Left cardiac atrium (tissue), 4 donors: ENCODE data around the gene SCART1. TPM values are rescaled to one million over a fixed set of nuclear protein-coding genes. Genes with fewer than 3 reads are reported as not detected.
"Not testable (repeated sequence)": the region's sequence is repeated elsewhere in the genome, so short reads cannot be mapped to it uniquely, and the experiment has no call there.

Source experiments
- ATAC-seq, 2 donors: fragments of 200-7000 bp; cut with Tn5 transposase; one replicate each; pipeline ENCODE4 v1.9.1; 2020; ENCODE audit warnings: mild to moderate bottlenecking in 2 of 2, moderate library complexity in 2 of 2
- DNase-seq: peaks from one replicate; pipeline ENCODE4 v3.0.0-alpha.2; 2020
- intact Hi-C, 2 donors: fragments of 100-400 bp; cut with DNase I; formaldehyde crosslinking; loops; one replicate each; pipeline versions ENCODE4 v1.14.1 to v1.15.1; 2022 to 2023
- total RNA-seq, 2 donors: library from RNA; stranded (reverse); fragmentation: NEBNext Ultra II Directional; extraction: Animal tissue kit (Norgen Biotek cat#: 25700); gene quantifications; one replicate each; pipeline ENCODE4 v1.2.1, GENCODE V29; 2021
- donor health status: DM: no; HTN: yes; CAD: no.
- donor health status: DM: no; HTN: yes; CAD: no; lungs with severe emphysema.
- donor health status: DM: yes; HTN: yes; CAD: no.
- donor health status: Dilated cardiomyopathy.

Gene SCART1
- total RNA-seq, 2 donors from 2014 or later = 0.27 to 0.94 TPM

DNA sequence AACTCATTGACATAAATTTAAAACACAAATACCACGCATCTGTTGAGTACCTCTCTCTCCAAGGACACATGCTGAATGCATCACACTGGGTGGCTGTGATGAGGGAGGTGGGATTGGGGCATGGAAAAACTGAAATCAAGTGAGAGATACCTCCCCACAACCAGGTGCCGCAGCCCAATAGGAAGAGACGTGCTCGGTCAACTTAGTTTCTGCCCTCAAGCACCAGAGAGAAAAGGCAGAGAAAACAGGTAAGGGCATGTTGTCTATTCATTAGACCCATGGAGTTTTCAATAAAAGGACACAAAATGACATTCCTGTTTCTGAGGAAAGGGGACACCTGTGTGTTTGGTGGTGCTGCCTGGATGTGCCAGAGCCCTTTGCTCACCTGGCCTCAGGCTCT is 24.2 kb upstream of the SCART1 start:
- DNase-seq, ATAC-seq: not testable (repeated sequence)
- intact Hi-C loops = loop anchor here (10.0 kb wide), 1 partner anchor 145 kb away; no protein-coding TSS in a partner anchor

DNA sequence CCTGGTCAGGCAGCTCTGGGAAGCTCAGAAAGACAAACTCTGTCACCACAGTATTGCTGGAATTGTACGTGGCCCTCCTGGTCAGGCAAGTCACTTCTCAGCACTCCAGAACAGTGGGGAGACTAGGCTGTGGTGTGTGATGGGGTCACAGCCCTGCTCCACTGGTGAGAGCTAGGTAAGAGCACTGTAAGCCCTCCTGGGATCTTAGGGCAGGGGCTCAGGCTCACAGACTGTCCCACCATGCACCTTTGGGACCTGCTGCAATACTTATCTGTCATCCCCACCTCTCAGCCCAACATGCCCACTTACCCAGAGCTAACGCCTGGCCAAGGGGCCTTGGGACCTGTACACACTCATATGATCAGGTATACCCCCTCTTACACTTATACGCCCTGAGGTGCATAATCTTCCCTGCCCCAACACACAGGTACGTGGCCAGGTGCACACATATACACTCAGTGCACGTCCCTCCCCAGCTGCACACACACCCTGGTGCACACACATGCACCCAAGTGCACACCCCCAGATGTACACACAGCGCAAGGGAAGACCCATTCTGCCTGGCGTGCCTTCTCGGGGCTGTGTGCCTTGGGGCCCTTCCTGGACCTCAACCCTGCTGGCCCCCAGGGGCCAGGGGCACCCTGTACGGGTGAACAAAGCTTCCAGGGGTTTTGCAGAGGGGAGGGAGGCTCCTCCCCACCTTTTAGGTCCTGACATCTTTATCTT is 21.7 kb upstream of the SCART1 start:
- ATAC-seq = peak in 1 of 2 donors; percentile 31
- intact Hi-C loops, DNase-seq: not testable (repeated sequence)

DNA sequence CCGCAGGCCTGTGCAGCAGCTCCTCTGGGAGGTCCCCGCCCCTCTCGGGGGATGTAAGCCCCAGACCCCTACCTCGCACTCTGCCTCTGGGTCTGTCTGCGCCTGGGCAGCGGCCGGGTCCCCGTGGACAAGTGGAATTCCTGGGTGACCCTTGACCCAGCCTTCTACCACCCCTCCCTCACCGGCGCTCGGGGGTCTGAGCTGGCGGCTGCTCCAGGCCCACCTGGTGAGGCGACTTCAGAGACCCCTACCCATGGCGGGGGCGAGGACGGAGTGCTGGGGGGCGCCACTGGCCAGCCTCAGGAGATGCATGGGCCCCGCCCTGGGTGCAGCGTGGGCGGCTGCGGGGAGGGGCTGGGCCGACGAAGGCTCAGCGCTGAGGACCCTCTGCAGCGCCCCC is 21.0 kb upstream of the SCART1 start:
- intact Hi-C loops, DNase-seq: not testable (repeated sequence)
- ATAC-seq = peak in 1 of 2 donors; percentile 40

DNA sequence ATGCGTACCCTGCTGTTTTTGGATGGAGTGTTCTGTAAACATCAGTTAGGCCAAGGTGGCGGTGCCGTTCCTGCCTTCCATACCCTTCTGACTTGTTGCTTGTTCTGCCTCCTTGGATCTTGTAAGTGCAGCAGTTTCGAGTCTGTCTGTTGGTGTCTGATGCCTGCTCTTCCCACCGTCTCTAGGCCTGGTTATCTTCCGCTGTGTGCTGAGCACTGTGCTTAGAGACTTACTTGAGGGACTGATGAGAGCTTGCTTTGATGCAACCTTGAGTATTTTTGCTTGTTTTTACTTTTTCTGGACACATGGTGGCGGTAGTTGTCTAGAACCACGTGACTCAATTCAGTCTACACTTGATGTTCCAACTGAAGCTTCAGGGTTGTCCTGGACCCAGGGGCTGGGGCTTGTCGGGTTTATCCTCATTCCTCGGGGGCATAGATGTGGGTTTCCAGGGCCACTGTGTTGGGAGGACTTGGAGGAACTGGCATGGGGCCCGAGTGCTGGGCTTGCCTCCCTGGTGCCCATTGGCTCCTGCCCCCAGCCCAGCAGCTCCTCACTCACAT is 15.0 kb upstream of the SCART1 start:
- DNase-seq (no peak), ATAC-seq (no peak)
- intact Hi-C loops = no loop called here

DNA sequence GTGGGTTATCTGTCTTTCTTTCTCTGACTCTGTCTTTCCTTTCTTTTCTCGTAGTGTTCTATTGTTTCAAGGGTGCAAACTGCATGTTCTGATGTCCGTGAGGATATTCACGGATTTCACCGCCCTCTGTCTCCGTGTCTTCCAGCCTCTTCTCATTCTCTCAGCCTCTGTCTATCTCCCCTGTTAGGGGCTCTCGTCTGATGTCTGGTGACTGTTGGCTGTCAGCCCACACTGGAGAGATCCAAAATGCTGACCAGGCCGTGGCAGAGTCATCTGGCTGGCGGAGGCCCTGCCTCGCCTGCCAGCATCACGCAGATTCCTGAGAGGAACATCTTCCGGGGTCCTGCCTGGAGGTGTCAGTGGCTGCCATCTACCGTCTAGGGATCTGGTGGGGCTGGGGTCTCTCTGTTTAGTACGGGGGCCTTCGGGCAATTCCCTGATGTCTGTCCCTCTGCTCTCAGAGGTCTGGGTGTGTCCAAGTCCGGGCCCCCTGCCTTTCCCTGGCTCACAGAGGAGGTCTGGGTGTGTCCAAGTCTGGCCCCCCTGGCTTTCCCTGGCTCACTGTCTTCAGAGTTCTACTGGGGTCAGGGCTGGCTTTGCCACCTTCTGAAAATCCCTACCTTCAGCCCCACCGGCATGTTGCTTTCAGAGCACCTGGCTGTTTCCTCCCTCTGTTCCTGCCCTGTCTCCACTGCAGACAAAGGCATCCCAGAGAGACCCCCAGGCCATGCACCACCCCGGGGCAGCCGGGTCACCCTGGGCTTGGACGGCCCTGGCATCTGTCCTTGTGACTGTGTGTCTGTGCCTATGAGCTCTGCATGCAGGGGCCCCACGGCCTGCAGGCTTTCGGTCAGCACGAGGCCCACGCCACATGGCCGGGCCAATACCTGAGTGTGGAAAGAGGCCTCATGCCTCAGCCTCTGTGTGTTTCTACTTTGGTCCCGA is 14.0 kb upstream of the SCART1 start:
- ATAC-seq (no peak), DNase-seq (no peak)
- intact Hi-C loops = no loop called here

DNA sequence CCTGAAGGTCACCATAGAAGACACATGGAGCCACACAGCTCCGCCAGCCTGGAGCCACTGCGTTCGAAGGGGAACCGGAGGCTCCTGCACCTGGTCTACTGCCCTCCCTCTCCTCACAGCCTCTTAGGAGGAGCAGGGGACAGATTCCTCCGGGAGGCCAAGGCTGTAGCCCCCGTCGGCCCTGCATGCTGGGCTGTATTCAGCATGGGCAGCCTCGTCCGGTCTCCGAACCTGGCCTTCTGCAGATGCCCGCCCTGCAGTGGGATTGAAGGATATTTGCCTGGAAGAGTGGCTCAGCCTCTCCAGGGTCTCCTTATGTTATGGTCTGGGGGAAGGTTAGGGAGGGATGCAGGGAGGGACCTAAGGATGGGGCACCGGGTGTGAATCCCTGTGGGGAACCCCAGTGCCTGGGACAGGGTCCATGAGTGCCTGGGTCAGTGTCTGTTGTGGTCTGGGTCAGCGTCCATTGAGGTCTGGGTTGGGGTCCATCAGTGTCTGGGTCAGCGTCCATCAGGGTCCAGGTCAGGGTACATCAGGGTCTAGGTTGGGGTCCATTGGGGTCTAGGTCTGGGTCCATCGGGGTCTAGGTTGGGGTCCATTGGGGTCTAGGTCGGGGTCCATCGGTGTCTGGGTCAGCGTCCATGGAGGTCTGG is 13.0 kb upstream of the SCART1 start:
- no peak for DNase-seq
- no peak for ATAC-seq
- intact Hi-C loops = no loop called here

DNA sequence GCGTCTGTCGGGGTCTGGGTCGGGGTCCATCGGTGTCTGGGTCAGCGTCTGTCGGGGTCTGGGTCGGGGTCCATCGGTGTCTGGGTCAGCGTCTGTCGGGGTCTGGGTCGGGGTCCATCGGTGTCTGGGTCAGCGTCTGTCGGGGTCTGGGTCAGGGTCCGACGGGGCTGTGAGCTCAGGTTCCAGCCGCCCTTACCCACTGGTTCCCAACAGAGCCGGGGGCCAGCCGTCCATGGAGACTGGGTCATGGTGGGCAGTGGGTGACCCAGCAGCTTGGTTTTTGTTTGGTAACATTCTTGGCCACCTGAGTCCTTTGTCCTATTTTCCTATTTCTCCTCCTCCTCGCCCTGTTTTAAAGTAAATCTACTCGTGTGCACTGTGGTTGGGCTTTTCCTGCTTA is 12.4 kb upstream of the SCART1 start:
- DNase-seq, ATAC-seq, intact Hi-C loops: not testable (repeated sequence)

DNA sequence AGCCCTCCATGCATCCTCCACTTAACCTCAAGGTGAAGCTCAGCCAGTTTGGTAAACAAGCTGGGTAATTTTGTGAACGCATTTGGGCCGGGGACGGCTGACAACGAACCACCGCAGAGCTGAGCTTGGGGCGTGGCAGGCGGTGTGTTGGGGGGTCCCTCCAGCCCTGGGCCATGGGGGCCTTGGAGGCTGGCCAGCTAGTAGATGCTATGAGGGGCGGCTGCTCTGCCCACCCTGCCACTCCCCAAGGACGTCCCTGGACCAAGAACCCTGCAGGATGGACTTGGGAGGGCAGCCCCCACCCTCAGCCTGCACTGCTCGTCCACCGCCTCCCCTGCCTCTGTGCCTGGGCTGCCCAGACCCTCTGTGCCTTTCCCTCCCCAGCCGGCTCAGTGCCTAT is 12.0 kb upstream of the SCART1 start:
- no peak for ATAC-seq
- intact Hi-C loops = no loop called here
- no peak for DNase-seq

DNA sequence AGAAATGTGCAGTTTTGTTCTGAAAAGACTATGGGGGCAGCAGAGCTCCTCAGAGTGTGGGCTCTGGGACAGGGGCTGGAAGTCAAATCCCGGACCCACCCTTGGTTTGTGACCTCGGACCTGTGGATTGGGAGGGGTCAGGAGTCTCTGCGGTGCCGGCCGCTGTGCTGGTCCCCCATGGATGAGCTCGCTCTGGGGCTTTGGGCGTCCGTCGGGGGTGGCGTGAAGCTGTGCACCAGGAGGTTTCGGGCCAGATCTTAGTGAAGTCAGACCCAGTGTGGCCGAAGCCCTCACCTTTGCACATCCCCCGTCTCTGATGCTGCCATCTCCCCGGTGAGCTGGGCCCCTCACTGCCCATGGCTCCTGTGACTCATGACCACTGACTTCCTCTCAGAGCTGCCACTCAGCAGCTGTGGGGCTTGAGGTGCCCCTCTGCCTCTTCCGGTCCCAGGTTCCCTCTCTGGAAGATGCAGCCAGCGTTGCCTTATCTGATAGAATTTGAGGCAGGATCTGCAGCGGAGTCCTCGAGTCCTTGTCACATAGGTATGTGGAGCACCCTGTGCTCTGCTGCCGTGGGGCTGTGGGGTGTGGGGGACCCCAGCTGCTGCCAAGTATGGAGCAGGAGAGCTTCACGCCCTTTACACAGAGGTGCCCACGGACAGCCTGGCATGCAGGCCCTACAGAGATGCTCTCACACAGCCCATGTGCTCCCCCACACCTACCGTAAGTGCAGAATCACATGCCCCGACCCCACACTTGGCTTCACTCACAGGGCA is 11.4 kb upstream of the SCART1 start:
- DNase-seq = no peak
- intact Hi-C loops = no loop called here
- no peak for ATAC-seq

DNA sequence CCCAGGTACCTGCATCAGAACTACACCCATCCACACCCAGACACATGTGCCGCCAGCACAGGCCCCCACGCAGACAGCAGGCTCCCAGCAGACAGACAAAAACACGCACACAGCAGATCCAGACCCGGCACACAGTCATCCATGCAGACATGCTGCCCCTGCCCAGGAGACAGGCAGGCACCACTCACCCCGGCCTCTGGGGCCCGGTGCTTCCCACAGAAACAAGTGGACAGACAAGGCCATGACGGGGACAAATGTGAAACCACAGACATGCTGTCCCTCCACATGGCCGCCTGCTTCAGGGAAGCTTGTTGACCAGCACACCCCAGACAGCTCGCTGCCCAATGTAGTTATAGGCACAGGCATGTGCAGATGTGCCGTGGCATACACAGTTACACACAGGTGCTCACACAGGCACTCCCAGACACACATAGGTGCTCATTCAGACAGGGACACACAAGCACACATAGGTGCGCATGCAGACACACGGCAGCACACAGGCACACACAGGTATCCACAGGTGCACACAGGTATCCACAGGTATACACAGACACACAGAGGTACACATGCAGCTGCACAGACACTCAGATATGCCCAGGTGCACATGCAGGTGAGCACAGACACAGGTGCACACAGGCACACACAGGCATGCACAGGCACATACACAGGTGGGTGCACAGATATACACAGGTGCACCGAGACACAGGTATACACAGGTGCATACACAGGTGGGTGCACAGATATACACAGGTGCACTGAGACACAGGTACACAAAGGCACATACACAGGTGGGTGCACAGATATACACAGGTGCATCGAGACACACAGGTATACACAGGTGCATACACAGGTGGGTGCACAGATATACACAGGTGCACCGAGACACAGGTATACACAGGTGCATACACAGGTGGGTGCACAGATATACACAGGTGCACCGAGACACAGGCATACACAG is 10.5 kb upstream of the SCART1 start:
- ATAC-seq = no peak
- no peak for DNase-seq
- intact Hi-C loops = no loop called here

DNA sequence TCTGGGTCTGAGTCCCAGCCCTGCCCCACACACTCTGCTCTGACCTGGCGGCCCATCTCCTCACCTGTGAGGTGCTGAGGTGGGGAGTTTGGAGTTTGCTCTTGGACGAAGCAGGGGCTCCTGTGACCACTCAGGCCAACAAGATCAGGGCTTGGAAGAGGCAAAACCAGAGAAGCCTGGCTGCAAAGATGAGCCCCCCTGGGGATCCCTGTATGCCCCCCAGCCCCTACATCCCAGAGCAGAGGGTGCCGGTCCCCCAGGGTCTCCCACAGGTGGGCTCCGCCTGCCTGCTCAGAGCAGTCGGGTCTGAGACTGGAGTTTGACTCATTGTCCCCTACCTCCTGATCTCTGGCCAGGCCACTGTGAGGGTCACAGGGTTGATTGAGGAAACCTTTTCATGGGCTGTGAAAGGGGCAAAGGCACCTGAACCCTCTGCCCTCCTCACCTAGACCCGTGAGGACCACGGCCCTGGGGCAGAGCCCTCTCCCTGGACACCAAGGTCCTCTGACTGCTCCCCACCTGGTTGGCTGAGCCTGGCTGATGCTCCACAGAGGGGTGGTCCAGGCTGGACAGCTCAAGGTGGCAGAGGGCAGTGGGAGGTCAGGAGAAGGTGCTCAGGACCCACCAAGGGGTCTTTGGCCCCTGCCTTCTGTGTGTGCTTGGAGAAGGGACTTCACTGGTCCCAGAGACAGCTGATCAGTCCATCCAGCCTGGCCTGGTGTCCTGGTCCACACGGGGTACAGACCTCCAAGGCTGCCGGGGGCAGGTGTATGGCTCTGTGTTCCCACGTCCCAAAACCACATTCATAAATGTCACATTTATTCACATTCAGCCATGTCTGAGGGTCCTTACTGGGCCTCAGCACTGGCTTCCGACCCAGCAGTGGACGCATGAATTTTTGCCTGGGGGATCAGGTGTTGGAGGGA is 9.1 kb upstream of the SCART1 start:
- intact Hi-C loops = no loop called here
- DNase-seq (no peak), ATAC-seq (no peak)

DNA sequence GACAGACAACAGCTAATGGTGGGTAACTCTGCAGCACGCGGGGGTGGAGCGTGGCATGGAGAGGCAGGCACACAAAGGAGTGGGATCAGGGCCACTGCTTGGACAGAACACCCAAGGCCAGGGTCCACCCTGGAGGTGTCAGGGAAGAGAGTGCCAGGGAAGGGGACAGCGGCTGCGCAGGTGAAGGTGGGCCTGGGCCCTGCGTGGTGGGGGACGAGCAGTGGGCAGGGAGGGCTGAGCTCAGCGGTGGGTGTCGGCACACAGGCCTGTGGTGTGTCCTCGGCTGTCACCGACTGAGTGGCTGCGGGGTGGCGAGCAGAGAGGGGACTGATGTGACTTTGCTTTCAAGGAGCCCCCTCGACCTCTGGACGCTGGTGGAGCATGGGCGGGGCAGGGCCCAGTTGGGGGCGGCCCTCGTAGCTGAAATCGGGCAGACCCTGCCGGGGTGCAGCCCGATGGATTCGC is 8.4 kb upstream of the SCART1 start:
- no peak for ATAC-seq
- intact Hi-C loops = no loop called here
- DNase-seq = no peak

DNA sequence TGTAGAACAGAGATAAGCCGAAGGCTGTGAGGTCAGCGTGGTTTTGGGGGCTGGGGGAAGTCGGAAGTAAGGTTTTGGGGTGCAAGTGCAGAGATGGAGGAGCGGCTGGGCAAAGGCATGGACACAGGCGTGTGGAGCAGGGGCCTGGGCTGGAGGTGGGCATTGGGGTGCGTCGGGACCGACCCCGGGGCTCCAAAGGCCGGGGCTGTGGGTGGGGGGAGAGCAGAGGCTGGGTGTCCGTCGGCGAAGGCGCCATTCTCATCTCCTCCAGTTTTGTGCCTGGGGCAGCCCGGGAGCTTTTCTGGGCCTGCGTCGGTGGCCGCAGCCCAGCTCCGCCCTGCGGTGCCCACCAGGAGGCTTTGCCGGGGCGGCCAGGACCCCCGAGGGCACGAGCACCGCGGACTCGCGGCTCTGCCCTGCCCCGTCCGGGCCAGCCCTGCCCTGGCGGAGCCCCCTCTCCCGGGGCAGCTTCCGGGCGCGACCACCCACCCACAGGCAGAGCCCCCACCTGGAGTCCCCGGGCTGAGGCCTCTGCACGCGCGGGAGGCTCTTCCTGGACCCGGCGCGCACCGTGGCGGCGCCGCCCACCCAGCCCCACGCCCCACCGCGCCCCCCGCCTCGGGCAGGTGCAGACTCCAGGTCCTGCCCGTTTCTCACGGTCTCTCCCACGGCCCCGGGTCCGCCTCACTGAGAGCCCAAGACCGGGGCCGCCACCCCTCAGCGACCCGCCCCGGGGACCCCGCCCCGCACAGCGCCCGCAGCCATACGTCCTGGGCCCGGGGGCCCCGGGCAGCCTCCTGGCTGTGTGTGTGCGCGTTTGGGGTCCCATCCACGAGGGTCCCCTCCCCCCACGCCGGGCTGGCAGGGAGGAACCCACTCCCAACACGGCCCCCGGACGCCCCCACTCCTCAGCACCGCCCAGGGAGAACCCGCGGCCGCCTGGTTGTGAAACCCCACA is 7.7 kb upstream of the SCART1 start:
- ATAC-seq (no peak), DNase-seq (no peak)
- intact Hi-C loops = no loop called here

DNA sequence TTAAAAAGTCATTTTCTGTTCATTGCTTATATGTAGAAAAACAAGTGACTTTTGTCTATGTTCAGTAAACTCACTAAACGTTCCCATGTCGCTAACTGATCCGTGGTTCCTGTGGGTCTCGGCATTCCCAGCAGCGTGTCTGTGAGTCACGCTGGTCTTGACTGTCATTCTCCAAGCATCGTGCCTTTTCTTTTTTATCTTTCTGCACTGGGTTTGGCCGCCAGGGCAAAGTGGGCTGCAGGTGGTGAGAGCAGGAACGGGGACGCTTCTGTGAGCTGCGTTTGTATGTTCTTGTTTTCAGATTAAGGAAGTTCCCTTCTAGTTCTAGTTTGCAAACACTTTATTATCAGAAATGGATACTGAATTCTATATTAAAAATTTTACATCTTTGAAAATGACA is 6.8 kb upstream of the SCART1 start:
- ATAC-seq = no peak
- no peak for DNase-seq
- intact Hi-C loops = no loop called here

DNA sequence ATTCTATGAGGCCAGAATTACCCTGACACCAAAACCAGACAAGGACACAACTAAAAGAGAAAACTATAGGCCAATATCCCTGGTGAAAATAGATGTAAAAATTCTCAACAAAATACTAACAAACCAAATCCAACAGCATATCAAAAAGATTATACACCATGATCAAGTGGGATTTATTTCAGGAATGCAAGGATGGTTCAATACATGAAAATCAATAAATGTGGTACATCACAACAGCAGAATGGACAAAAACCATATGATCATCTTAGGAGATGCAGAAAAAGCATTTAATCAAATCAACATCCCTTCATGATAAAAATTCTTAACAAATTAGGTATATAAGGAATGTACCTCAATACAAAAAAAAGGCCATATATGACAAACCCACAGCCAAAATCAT is 5.6 kb upstream of the SCART1 start:
- DNase-seq (no peak), ATAC-seq (no peak)
- intact Hi-C loops = no loop called here
